Activated naive CD4-positive, alpha-beta T cell treated with anti-CD3 and anti-CD28 coated beads, Interleukin-2, amount 50 U/mL, for 24 hours (primary cell): ENCODE measurements around the gene MGAT1.

Source experiments
- H3K27ac Mint-ChIP-seq: one replicate; pipeline ENCODE4 v1.8.0; 2021; ENCODE audit warnings: mild to moderate bottlenecking, mixed read lengths
- H3K27me3 Mint-ChIP-seq: one replicate; pipeline ENCODE4 v1.8.0; 2021; ENCODE audit warnings: mixed read lengths
- H3K36me3 Mint-ChIP-seq: one replicate; pipeline ENCODE4 v1.8.0; 2021; ENCODE audit warnings: mixed read lengths
- H3K4me1 Mint-ChIP-seq: one replicate; pipeline ENCODE4 v1.8.0; 2021; ENCODE audit warnings: mixed read lengths
- H3K4me3 Mint-ChIP-seq: one replicate; pipeline ENCODE4 v1.8.0; 2021; ENCODE audit warnings: mild to moderate bottlenecking, mixed read lengths
- H3K9me3 Mint-ChIP-seq: one replicate; pipeline ENCODE4 v1.8.0; 2021; ENCODE audit warnings: mixed read lengths

Gene MGAT1

GRCh38 chr5:180739271-180739670, 63.3 kb downstream of the MGAT1 start:
- H3K4me1 Mint-ChIP-seq: no peaks in the 10 kb centered on the region
- no peak overlapping the region for H3K27ac Mint-ChIP-seq
- H3K9me3 Mint-ChIP-seq: no peaks in the 10 kb centered on the region
- H3K27me3 Mint-ChIP-seq: peaks cover 17% of the 10 kb centered on the region
- H3K4me3 Mint-ChIP-seq: no peak overlapping the region
- H3K36me3 Mint-ChIP-seq: no peaks in the 10 kb centered on the region

DNA sequence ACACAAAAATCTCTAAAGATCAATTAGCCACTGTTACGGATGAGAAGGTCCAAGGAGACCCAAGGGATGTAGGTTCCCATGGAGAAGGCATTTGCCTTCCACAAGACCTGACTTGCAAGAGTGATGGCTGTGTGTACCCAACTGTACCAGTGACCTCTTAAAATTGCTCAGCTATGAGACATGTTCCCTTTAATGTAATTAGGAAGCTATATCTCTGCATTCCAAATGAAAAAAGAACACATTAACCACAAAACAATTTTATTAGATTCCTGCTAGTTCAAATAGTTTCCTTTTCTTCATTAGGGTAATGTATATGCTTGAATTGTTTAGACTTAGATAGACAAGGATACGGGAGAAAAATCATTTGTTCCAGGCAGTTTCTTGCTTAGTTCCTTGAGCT, 66.1 kb downstream of the MGAT1 start:
- Mint-ChIP-seq H3K4me1 (no peaks in the 10 kb centered on the region), H3K36me3 (no peaks in the 10 kb centered on the region), H3K9me3 (no peaks in the 10 kb centered on the region), H3K27ac (no peak overlapping the region), H3K27me3 (peaks cover 17% of the 10 kb centered on the region), H3K4me3 (no peak overlapping the region)
